HEK293 (cell line): ENCODE measurements around the gene PARP8.

Experiments
- CTCF ChIA-PET: fragments of 350-600 bp; formaldehyde crosslinking; extraction: SDS; loops from one replicate; lab custom pipeline; 2021; ENCODE audit warnings: antibody characterized with exemption; lab: Yijun Ruan, JAX
- POLR2A ChIA-PET: fragments of 300-600 bp; formaldehyde crosslinking; extraction: SDS; loops from one replicate; lab custom pipeline; 2020; ENCODE audit warnings: antibody characterized with exemption, inconsistent platforms; lab: Yijun Ruan, JAX
- H3K27ac ChIP-seq: fragments of 200-500 bp; sonication (Bioruptor generic); 2 replicates; pipeline ENCODE4 v1.5.1; 2014; ENCODE audit warnings: low read depth, low read length, control low read depth, inconsistent platforms; ENCODE audit errors: extremely low read depth
- H3K36me3 ChIP-seq, 2 experiments: fragments of 200-500 bp in 1 of 2; sonication (Bioruptor generic) in 1 of 2; 1 replicate in 1 of 2; 2 replicates in 1 of 2; pipeline ENCODE4 v1.5.1; 2014 to 2017; ENCODE audit warnings: inconsistent platforms in 2 of 2, low read length in 2 of 2; ENCODE audit not compliant: control insufficient read depth in 2 of 2, insufficient read depth in 1 of 2
- H3K4me1 ChIP-seq: fragments of 200-500 bp; sonication (Bioruptor generic); 2 replicates; pipeline ENCODE4 v1.5.1; 2014; ENCODE audit warnings: mild to moderate bottlenecking, low read length, inconsistent platforms; ENCODE audit not compliant: control insufficient read depth, insufficient read depth
- H3K4me3 ChIP-seq: 2 replicates; pipeline ENCODE4 v1.5.1; 2011; ENCODE audit warnings: low read depth, mild to moderate bottlenecking, control low read depth, low read length, moderate library complexity
- H3K9me3 ChIP-seq: fragments of 200-500 bp; sonication (Bioruptor generic); 2 replicates; pipeline ENCODE4 v1.5.1; 2014; ENCODE audit warnings: low read depth, low read length, inconsistent platforms; ENCODE audit not compliant: control insufficient read depth, insufficient read depth
- GFI1B ChIP-seq: fragments of 450-650 bp; formaldehyde crosslinking; IDR thresholded peaks from 2 replicates; pipeline ENCODE4 v1.5.1; 2016; ENCODE audit warnings: missing biosample characterization, missing genetic modification characterization
- GLIS1 ChIP-seq: fragments of 450-650 bp; formaldehyde crosslinking; IDR thresholded peaks from 2 replicates; pipeline ENCODE4 v1.5.1; 2016; ENCODE audit warnings: missing biosample characterization, missing genetic modification characterization
- KLF8 ChIP-seq: fragments of 450-650 bp; formaldehyde crosslinking; IDR thresholded peaks from 2 replicates; pipeline ENCODE4 v1.5.1; 2016; ENCODE audit warnings: missing biosample characterization, missing genetic modification characterization
- ZFP3 ChIP-seq: fragments of 450-650 bp; formaldehyde crosslinking; IDR thresholded peaks from 2 replicates; pipeline ENCODE4 v1.5.1; 2016; ENCODE audit warnings: low read depth, missing biosample characterization, missing genetic modification characterization
- ZNF148 ChIP-seq: fragments of 450-650 bp; formaldehyde crosslinking; IDR thresholded peaks from 2 replicates; pipeline ENCODE4 v1.5.0; 2017; ENCODE audit warnings: missing biosample characterization, missing genetic modification characterization, borderline replicate concordance
- ZNF311 ChIP-seq: fragments of 450-650 bp; formaldehyde crosslinking; IDR thresholded peaks from 2 replicates; pipeline ENCODE4 v1.5.1; 2017; ENCODE audit warnings: missing biosample characterization, missing genetic modification characterization, borderline replicate concordance
- ZNF510 ChIP-seq: fragments of 450-650 bp; formaldehyde crosslinking; IDR thresholded peaks from 2 replicates; pipeline ENCODE4 v1.5.1; 2018; ENCODE audit warnings: mild to moderate bottlenecking, missing genetic modification characterization, missing biosample characterization; ENCODE audit not compliant: insufficient replicate concordance
- ZNF529 ChIP-seq: fragments of 450-650 bp; formaldehyde crosslinking; IDR thresholded peaks from 2 replicates; pipeline ENCODE4 v1.5.1; 2017; ENCODE audit warnings: missing genetic modification characterization, missing biosample characterization; ENCODE audit not compliant: insufficient replicate concordance
- ZSCAN30 ChIP-seq: fragments of 450-650 bp; IDR thresholded peaks from 2 replicates; pipeline ENCODE4 v1.5.1; 2018; ENCODE audit warnings: missing biosample characterization, mild to moderate bottlenecking, missing genetic modification characterization, moderate library complexity
- TF ChIP-seq, protein P1 (sequence below): fragments of 450-650 bp; formaldehyde crosslinking; IDR thresholded peaks from 2 replicates; pipeline ENCODE4 v1.5.1; 2016; ENCODE audit warnings: missing biosample characterization, missing genetic modification characterization
- TF ChIP-seq, protein P2 (sequence below): fragments of 450-650 bp; formaldehyde crosslinking; IDR thresholded peaks from 2 replicates; pipeline ENCODE4 v1.5.1; 2016; ENCODE audit warnings: missing biosample characterization, missing genetic modification characterization
- TF ChIP-seq, protein P3 (sequence below): fragments of 450-650 bp; IDR thresholded peaks from 2 replicates; pipeline ENCODE4 v1.5.1; 2018; ENCODE audit warnings: missing biosample characterization, missing genetic modification characterization

Gene PARP8

GRCh38 chr5:50759526-50760270, 93.3 kb downstream of the PARP8 start (continued):
- TF ChIP-seq, protein P1, sequence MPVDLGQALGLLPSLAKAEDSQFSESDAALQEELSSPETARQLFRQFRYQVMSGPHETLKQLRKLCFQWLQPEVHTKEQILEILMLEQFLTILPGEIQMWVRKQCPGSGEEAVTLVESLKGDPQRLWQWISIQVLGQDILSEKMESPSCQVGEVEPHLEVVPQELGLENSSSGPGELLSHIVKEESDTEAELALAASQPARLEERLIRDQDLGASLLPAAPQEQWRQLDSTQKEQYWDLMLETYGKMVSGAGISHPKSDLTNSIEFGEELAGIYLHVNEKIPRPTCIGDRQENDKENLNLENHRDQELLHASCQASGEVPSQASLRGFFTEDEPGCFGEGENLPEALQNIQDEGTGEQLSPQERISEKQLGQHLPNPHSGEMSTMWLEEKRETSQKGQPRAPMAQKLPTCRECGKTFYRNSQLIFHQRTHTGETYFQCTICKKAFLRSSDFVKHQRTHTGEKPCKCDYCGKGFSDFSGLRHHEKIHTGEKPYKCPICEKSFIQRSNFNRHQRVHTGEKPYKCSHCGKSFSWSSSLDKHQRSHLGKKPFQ (tag by site-specific recombination) = no peak
- TF ChIP-seq ZNF510 = no peak
- TF ChIP-seq, protein P2, sequence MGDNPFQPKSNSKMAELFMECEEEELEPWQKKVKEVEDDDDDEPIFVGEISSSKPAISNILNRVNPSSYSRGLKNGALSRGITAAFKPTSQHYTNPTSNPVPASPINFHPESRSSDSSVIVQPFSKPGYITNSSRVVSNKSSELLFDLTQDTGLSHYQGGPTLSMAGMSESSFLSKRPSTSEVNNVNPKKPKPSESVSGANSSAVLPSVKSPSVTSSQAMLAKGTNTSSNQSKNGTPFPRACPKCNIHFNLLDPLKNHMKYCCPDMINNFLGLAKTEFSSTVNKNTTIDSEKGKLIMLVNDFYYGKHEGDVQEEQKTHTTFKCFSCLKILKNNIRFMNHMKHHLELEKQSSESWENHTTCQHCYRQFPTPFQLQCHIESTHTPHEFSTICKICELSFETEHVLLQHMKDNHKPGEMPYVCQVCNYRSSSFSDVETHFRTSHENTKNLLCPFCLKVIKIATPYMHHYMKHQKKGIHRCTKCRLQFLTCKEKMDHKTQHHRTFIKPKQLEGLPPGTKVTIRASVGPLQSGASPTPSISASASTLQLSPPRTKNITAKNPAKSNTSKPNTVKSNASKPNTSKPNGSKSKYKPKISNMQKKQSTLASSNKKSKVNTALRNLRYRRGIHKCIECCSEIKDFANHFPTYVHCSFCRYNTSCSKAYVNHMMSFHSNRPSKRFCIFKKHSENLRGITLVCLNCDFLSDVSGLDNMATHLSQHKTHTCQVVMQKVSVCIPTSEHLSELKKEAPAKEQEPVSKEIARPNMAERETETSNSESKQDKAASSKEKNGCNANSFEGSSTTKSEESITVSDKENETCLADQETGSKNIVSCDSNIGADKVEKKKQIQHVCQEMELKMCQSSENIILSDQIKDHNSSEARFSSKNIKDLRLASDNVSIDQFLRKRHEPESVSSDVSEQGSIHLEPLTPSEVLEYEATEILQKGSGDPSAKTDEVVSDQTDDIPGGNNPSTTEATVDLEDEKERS (tag by site-specific recombination) = no peak
- TF ChIP-seq ZNF148 (tag by site-specific recombination) = no peak
- no peak for TF ChIP-seq ZFP3

GRCh38 chr5:50763351-50763750, 96.9 kb downstream of the PARP8 start:
- H3K36me3 ChIP-seq = peaks cover 7 to 12% of the 10 kb centered on the region in 2 experiments
- H3K27ac ChIP-seq = no peak overlapping the region
- ChIA-PET POLR2A (interaction anchor here (0.7 kb wide), 1 partner anchor 1898 kb away, joined by 3 read pairs; no protein-coding TSS in a partner anchor), CTCF (interaction anchor here (0.7 kb wide), 1 partner anchor 27 kb away, joined by 6 read pairs; no protein-coding TSS in a partner anchor)
- no peak overlapping the region for H3K4me3 ChIP-seq
- no peaks in the 10 kb centered on the region for H3K9me3 ChIP-seq
- H3K4me1 ChIP-seq = no peaks in the 10 kb centered on the region
- no peak for TF ChIP-seq ZSCAN30 (tag by site-specific recombination)

DNA sequence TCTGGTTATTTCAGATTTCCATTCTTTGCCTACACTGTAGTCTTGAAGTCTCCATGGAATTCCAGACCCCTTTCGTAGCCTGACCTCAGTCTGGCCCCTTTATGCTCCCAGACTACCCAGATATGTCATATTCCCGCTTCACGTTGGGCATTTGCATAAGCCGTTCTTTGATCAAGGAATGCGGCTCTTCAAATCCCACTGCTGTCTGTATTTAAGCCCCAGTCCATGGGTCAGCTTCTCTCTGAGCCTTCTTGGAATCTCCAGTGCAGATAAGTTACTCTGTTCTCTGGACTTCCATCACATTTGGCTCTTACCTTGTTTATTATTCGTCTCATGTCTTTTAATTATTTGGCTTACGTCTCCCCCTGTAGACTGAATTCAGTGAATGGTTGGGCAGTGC, 97.4 kb downstream of the PARP8 start:
- Histone ChIP-seq H3K36me3 (peaks cover 7 to 12% of the 10 kb centered on the region in 2 experiments), H3K4me3 (no peak overlapping the region), H3K27ac (no peak overlapping the region), H3K9me3 (no peaks in the 10 kb centered on the region), H3K4me1 (no peaks in the 10 kb centered on the region)
- ChIA-PET CTCF (interaction anchor here (0.7 kb wide), 1 partner anchor 28 kb away, joined by 6 read pairs; no protein-coding TSS in a partner anchor), POLR2A (no interaction called here)
- TF ChIP-seq, protein P2 (tag by site-specific recombination) = no peak
- TF ChIP-seq, protein P3, sequence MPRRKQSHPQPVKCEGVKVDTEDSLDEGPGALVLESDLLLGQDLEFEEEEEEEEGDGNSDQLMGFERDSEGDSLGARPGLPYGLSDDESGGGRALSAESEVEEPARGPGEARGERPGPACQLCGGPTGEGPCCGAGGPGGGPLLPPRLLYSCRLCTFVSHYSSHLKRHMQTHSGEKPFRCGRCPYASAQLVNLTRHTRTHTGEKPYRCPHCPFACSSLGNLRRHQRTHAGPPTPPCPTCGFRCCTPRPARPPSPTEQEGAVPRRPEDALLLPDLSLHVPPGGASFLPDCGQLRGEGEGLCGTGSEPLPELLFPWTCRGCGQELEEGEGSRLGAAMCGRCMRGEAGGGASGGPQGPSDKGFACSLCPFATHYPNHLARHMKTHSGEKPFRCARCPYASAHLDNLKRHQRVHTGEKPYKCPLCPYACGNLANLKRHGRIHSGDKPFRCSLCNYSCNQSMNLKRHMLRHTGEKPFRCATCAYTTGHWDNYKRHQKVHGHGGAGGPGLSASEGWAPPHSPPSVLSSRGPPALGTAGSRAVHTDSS (tag by site-specific recombination) = no peak
- TF ChIP-seq GFI1B (tag by site-specific recombination) (no peak), ZNF529 (no peak), ZNF311 (tag by site-specific recombination) (no peak), GLIS1 (tag by site-specific recombination) (no peak), KLF8 (tag by site-specific recombination) (no peak)
